Measurements from ENCODE around the gene PLEKHO1.
A peak's percentile ranks its signal among the peaks of the same experiment; 100 is the strongest.
"Not testable (repeated sequence)": the region's sequence is repeated elsewhere in the genome, so short reads cannot be mapped to it uniquely, and the experiment has no call there.

The PLEKHO1 gene

DNA sequence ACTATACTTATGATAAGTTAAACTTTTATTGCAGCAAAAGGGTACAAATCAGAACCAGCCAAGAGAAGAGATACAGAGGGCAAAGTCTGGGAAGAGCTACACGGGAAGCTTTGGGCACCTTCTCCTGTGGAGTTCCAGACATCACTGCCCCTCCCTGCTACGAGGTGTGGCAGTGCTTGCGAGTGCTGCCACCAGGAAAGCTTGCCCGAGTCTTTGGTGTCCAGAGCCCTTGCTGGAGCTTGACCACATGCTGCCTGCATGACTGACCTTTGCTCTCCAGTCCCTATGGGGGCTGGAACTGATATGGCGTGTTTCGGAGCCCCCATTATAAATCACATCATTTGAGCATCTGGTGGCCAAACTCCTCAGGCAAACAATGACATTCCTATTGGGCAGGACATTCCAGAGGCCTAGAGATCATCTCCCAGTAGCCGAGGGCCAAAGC, 23.4 kb downstream of the PLEKHO1 start:
- DNase-seq (ENCODE audit: low spot score): no peak

DNA sequence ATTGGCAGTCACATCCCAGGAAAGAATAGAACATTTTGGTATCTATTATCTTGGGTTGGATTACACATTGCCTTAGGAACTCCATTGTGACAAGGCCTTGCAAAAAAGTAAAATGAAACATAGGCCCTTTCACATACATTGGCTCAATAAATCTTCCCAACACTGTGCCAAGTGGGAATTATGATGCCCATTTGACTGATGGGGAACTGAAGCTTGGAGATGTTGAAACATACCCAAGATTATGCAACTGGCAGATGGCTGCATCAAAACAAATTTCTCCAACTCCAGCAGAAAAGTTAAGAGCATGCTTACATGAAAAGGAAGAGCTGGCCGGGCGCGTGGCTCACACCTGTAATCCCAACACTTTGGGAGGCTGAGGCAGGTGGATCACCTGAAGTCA, 26.9 kb downstream of the PLEKHO1 start:
- DNase-seq (ENCODE audit: low spot score): no peak

DNA sequence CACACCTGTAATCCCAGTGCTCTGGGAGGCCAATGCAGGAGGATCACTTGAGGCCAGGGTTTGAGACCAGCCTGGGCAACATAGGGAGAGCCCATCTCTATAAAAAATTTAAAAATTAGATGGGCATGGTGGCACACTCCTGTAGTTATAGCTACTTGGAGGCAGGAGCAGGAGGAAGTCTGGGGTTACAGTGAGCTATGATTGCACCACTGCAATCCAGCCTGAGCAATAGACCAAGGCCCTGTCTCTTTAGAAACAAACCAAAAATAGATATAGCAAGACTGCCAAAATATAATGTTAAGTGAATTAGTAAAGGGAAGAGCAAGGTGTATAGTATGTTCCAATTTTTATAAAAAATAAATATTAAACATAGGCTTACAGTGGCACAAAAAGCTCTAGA, 28.8 kb downstream of the PLEKHO1 start:
- DNase-seq (ENCODE audit: low spot score): no peak

DNA sequence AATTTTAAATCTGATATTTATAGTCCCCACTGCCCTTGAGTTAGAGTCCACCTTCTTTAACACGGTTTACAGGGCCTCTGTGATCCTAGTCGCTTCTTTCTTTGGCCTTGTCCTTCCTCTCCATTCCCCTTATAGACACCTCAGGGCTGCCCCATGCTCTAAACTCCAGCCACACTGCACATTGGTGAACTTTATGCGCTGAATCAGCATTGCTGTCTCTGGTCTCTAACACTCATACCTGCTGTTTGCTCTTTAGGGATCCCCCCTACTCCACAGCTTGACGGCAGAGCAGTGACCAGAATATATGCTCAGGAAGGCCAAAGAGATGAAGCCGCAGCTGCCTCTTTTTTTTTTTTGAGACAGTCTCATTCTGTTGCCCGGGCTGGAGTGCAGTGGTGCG, 30.2 kb downstream of the PLEKHO1 start:
- no peak for DNase-seq (ENCODE audit: low spot score)

DNA sequence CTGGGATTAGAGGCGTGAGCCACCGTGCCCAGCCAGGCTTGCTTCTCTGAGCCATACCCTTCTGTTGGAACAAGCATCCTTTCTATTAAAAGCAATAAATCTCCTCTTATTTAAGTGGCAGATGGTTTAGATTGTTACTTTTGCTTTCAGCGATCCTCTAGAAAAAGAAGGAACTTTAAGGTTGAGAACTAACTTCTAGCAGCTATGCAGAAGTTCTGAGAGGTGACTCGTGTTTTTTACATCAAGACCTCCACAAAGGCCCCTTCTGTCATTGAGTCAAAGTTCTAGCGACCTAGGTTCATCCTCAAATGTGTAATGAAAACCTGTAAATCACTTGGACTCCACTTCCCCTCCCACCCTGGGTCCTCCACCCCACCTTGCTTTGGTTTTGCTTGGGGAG, 30.8 kb downstream of the PLEKHO1 start:
- no peak for DNase-seq (ENCODE audit: low spot score)

DNA sequence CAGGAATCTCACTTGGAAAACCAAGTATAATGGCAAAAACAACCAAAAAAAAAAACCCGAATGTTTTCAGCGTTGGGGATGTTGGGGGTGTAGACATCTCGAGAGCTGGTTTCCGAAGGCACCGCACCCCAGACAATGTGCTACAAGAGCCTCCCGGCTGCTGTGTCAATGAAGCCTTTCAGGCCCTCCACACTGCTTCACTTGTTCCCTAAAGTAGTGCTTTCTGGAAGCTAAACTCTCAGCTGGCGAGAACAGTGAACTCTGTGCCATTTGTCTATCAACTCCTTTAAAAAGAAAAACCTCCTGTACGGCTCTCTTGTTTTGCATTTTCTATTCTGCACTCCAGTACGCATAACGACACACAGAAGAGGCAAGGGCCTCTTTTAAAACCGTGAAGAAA, 32.5 kb downstream of the PLEKHO1 start:
- no peak for DNase-seq (ENCODE audit: low spot score)

DNA sequence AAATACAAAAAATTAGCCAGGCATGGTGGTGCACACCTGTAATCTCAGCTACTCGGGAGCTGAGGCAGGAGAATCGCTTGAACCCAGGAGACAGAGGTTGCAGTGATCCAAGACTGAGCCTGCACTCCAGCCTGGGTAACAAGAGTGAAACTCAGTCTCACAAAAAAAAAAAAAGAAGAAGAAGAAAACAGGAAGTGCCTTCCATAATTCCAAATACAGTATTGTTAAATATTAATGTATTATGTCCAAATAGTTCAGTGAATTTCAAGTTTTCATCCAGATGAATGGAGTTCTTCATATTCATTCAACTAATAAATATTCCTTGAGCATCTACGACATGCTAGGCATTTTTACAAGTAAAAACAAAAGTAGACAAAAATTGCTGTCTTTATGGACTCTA, 33.3 kb downstream of the PLEKHO1 start:
- no peak for DNase-seq (ENCODE audit: low spot score)

DNA sequence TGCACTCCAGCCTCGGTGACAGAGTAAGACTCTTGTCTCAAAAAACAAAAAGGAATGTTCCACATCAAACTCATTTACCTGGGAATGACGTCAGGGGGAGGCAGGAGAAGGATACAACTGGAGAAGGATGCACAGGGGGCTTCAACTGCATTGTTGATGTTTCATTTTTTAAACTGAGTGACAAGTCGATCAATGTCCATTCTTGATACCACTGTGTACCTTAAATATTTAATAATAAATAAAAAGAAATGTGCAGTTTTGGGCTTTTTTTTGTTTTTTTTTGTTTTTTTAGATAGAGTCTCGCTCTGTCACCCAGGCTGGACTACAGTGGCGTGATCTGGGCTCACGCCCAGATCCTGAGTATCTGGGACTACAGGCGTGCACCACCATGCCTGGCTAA, 35.8 kb downstream of the PLEKHO1 start:
- DNase-seq (ENCODE audit: low spot score): no peak

DNA sequence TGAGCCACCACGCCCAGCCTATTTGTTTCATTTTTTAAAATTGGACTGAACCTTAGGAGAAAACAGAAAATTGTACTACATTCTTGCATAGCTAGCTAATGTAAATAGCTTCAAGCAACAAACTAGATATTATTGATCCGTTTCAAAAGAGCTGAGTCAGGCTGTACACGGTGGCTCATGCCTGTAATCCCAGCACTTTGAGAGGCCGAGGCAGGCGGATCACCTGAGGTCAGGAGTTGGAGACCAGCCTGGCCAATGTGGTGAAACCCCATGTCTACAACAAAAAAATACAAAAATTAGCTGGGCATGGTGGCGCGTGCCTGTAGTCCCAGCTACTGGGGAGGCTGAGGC, 36.7 kb downstream of the PLEKHO1 start:
- DNase-seq (ENCODE audit: low spot score): not testable (repeated sequence)

DNA sequence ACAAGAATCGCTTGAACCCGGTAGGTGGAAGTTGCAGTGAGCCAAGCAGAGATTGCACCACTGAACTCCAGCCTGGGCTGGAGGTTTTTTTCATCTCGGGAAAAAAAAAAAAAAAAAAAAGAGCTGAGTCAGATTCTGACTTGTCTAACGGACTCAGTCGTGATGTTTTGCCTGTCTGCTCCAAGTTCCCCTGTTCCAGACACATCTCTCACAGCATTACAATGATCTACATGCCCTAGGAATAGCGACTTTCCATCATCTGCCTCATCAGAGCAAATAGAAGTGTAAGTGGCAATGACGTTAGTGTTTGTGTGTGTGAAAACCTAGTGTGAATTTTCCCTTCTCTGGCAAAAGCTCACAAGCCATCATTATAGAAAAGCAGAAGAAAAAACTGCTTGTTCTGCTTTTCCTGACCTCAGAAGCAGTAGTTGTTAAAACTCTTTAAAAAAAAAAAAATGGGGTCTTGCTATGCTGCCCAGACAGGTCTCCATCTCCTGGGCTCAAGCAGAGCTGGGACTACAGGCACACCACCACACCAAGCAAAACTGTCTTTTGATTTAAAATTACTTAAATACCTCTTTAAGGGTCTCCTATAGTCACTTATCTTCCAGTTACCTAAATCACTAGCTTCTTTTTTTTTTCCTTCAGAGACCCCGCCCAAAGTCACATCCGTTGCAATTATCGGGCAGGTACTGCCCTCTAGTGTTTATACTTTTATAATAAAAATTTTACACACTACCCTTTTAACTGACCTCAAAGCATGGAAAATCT, 37.3 kb downstream of the PLEKHO1 start:
- DNase-seq (ENCODE audit: low spot score): peak; percentile 26

DNA sequence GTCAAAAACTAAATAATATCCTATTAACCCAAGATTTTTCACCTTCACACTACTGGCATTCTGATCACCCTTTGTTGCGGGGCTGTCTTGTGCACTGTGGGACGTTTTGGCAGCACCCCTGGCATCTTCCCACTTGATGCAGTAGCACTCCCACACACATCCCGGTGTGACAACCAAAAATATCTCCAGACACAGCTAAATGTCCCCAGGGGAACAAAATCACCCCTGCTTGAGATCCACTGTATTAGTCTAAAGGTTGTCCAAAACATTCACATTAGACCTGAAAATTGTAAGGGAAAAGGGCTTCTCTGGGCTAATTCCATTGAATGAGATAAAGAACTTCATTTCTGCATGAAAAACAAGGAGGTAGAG, 37.8 kb downstream of the PLEKHO1 start:
- DNase-seq (ENCODE audit: low spot score): no peak

DNA sequence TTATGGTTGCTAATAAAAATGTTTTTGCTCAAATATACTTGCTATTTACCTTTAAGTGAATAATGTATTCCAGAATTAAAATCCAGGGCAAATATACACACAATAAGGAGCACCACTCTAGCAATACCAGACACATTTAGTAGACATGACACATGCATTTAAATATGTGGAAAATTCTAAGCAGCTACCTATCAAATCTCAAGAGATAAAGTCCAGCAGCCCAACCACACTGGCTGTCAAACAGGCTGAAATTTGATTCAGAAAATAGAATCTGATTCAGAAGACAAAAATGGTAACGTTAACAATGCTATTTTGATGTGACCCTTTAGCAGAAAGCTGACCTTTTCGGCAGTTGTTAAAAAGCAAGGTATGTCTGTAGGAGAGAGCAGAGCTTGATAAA, 42.3 kb downstream of the PLEKHO1 start:
- no peak for DNase-seq (ENCODE audit: low spot score)

DNA sequence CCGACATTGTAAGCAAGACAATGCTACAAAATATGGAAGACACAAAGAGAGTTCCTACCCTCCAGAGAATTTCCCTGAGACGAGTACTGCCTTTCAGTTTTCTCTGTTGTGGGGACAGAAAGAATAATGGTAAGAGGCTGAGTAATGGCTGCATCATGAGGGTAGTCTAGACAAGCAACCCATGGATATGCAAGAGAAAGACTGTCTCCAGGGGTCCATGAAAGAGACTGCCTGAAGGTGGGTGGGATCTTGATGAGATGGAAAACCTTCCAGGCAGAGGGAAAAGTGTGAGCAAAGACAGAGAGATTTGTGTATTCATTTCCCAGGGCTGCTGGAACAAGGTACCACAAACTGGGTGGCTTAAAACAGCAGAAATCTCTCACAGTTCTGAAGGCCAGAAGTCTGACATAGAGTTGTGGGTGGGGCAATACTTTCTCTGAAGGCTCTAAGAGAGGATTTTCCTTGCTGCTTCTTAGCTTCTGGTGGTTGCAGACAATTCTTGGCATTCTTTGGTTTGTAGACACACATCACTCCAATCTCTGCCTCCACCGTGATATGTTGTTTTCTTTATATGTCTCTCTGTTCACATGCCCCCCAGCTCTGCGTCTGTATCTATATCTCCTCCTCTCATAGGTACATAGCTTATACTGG, 44.8 kb downstream of the PLEKHO1 start:
- no peak for DNase-seq (ENCODE audit: low spot score)

DNA sequence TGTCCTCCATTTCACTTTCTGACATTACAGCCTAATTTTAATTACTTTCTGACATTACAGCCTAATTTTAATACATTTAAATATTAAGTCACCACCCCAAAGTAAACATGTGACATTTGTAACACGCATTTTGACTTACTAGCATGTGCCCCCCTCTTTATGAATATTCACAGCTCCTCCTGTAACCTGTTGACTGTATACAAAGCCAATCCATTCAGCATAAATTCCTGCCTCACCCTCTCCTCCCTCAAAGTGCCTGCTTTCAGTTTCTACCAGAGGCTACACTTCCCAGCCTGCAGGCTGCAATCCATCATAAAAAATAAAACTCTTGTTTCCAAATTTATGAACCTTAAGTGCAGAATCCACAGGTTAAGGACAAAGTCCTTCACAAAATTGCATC, 46.7 kb downstream of the PLEKHO1 start:
- DNase-seq (ENCODE audit: low spot score): no peak

DNA sequence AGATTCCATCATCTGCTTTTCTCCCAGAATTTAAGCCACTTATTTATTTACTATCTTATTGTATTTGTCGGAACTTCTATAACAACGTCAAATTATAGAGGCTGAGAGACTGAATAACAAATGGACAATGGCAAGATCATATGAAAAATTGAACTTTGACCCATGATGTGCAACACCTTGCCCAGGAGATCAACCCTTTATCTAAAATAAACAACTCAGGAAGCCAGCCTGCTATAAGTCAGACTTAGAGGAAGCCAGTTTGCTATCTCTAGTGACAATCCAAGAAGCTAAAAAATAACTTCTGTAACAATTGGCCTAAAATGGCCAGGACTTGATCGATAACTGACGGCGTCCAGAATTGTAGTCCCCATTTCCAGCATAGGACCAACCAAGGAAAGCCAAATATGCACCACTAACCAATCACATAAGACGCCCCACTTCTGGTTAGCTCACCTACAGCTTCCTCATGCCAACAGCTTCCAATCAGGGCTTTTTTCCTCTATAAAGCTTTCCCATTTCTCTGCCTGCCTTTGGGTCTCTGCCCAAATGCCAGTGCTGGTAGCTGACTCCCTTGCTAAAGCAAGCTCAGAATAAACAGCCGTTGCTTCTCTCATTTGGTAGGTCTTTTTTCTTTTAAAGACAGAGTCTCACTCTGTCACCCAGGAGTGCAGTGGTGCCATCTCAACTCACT, 57.7 kb downstream of the PLEKHO1 start:
- DNase-seq (ENCODE audit: low spot score): no peak

DNA sequence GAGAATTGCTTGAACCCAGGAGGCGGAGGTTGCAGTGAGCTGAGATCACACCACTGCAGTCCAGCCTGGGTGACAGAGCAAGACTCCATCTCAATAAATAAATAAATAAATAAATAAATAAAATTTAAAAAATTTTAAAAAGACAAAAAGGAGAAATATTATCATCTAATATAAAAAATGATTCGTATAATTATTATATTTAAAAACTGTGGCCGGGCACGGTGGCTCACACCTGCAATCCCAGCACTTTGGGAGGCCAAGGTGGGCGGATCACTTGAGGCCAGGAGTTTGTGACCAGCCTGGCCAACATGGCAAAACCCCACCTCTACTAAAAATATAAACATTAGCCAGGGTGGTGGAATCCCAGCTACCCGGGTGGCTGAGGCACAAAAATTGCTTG, 58.7 kb downstream of the PLEKHO1 start:
- not testable (repeated sequence) for DNase-seq (ENCODE audit: low spot score)

Measured in HuH-7 (cell line).